HG03175 (cell line): ENCODE results near the gene IL12B.
"Not testable (repeated sequence)": the region's sequence is repeated elsewhere in the genome, so short reads cannot be mapped to it uniquely, and the experiment has no call there.

Experiments
- ATAC-seq: cut with Tn5 transposase; IDR thresholded peaks from one replicate; pipeline ENCODE4 v1.9.1; 2021; ENCODE audit warnings: mild to moderate bottlenecking, moderate library complexity; ENCODE audit not compliant: unreplicated experiment

Gene IL12B

DNA sequence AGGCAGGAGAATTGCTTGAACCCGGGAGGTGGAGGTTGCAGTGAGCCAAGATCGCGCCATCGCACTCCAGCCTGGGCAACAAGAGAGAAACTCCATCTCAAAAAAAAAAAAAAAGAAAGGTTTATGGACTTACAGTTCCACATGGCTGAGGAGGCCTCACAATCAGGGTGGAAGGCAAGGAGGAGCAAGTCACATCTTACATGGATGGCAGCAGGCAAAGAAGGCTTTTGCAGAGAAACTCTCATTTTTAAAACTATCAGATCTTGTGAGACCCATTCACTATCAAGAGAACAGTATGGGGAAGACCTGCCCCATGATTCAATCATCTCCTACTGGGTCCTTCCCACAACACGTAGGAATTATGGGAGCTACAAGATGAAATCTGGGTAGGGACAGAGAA is 33.0 kb downstream of the IL12B start:
- not testable (repeated sequence) for ATAC-seq

DNA sequence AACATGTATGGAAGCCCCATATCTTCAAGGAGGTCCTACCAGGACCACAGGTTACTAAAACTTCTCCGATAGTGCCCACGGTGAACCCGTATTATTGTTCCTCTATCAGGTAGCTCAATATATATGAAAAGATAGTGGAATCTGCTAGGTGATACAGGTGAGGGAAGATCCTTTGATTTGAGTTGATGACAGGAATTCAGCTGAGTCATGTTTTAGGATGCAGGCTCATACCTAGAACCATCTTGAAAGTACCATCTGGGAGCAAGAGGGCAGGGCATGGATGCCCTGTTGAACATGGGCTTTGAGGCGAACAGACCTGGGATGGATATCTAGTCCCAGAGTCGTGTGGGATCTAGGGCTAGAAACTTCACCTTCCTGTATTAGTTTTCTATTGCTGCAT is 35.4 kb downstream of the IL12B start:
- no peak for ATAC-seq

DNA sequence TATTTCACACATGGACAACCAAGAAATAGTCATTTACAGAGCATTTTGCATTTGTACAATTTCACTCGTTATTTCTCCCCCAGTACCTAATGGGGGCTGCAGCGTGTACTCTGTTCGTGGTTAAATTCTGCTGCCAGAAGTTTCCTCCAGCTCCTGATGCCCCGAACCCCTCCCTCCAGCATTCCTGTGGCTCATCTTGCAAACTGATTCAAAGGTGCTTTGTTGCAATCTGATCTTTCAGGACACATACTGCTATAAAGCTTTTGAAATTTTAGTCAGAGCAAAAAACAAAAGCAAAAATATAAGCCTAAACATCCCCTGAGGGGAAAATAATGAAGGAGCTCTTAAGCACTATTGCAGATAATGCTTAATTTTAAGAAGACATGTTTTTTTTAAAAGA is 39.5 kb downstream of the IL12B start:
- no peak for ATAC-seq

DNA sequence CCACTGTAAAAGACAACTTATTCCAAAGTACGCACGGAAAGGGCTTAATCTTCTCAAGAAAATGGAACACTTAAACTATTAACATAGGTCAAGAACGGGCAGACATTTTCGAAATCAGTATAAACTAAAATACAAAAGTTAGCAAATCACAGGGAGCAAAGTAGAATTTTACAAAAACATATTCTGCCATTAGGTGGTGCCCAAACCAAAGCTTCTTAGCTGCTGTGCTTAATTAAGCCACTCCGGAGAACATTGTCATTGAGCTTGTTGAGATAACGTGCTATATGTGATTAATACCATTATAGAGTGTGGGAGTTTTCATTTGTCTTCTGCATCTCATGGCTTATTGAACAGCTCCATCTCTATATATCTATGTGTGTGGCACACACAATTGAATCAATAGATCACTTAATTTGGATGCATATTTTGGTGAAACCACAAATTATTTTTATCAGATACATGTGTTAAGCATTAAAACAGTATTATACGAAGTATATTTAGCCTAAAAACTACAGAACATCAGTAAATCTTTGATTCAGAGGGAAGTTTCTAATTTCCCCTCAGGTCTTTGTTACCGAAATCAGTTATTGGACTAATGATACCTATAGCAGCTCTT is 43.8 kb downstream of the IL12B start:
- ATAC-seq = no peak

DNA sequence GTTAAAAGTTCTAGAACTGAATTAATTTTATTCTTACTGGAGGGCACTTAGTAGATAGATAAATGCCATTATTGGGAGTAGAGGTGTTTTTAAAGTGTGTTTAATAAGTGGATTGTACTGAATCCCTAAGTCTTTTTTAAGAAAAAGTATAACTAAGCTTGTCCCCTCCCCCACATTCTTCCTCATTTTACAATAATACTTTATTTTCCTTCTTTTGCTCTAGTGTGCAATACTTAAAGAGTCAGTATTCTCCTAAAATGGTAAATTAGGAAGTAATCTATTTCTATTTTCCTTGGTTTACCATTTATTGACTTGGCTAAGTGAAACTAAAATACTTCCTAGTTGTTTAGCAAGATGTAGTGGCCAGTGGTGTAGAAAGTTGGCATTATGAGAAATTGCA is 55.6 kb downstream of the IL12B start:
- no peak for ATAC-seq

DNA sequence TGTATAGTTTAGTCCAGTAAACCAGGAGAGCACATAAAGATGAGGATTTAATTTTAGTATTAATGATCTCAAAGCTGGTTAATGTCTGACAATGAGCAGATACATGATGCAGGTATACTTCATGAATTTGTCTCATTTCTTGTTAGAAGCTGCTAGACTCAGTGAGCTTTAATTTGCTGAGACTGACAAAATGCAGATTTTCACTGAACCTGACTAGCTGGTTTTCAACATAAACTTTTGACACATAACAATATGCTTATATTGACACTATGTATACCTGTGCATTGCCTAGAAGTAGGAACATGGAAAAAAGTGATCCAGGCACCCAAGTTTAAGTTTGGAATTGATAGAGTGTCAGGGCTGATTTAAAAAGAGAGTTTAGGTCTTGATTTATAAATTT is 56.4 kb downstream of the IL12B start:
- no peak for ATAC-seq

DNA sequence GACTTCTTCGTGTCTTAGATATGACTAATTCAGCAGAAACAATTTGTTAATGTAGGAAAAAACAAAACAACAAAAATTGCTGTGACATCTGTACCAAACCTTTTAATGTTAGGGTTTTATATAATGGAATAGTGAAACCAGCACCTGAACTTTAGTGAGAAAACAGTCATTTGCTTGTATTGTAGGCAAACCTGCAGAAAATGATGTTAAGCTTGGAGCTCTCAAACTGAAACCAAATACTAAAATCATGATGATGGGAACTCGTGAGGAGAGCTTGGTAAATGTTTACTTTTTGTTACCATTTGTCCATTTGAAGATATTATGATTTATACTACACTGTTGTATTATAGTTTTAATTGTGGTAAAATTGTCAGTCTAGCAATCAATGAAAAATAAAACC is 60.6 kb downstream of the IL12B start:
- ATAC-seq = no peak

DNA sequence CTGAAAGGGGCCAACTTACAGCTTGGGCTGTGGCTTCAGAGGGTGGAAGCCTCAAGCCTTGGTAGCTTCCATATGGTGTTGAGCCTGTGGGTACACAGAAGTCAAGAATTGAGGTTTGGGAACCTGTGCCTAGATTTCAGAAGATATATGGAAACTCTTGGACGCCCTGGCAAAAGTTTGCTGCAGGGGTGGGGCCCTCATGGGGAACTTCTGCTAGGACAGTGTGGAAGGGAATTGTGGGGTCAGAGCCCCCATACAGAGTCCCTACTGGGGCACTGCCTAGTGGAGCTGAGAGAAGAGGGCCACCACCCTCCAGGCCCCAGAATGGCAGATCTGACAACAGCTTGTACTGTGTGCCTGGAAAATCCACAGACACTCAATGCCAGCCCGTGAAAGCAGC is 63.5 kb downstream of the IL12B start:
- not testable (repeated sequence) for ATAC-seq
